Non-pigmented ciliary epithelial cell (primary cell): ENCODE results near the gene NPAS3.
A peak's percentile ranks its signal among the peaks of the same experiment; 100 is the strongest.

ENCODE experiments used
- DNase-seq: peaks from one replicate; pipeline ENCODE4 v3.0.0-alpha.2; 2010; ENCODE audit warnings: low read depth

Gene NPAS3

GRCh38 chr14:33716921-33717320, 778.2 kb downstream of the NPAS3 start:
- no peak for DNase-seq

DNA sequence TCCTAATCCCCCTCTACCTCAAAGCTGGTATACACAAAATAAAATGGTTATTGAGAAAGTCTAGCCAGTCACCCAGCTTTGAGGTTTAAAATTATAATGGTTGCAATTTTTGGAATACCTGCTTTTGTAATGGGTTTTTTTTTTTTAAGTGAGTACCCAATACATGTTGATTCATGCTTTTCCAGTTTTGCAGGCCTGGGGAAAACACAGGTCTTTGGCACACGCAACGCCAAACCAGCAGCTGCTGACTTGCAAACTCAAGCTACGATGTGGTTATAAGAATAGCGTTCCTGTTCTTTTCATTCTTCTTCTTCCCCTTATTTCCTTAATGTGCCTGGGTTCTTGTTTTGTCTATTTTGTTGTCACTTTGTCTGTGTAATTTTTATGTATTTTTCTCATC, 779.2 kb downstream of the NPAS3 start:
- no peak for DNase-seq

GRCh38 chr14:33720284-33720787, 781.7 kb downstream of the NPAS3 start:
- no peak for DNase-seq

DNA sequence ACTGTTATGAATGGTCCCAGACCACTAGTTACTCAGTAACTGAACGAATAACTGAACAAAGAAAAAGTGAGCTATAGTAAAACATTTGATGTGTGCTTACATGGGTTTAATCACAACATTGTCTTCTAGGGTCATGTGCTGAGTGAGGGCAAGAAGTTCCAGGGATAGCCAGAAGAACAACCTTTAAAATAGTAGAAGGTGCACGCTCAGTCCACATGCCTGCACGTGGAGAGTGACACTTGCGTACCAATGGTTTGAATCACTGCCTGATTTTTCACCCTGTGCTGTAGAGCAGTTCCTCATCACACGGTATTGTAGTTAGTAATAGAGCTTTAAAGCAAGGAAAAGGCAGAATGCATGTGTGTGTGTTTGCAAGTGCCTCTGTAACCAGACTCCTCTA, 788.0 kb downstream of the NPAS3 start:
- no peak for DNase-seq

DNA sequence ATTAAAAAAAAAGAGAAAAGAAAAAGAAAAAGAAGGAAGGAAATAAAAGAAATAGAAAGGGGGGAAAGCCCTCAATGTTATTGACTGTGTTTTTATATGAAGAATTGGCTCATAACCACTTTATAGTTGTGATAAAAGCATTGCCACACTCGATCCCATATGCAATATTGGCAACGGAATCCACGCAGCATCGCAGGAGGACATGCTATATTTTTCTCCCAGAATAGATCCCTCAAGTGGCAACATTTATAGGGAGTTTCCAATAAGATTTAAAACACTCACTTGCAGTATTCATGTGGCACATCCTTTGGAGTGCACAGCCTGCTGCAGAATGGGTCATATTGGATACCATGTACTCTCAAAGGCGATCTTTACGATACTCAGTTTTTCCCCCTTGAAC, 788.9 kb downstream of the NPAS3 start:
- no peak for DNase-seq

- DNase-seq, result no peak
Measured at GRCh38 chr14:33728010-33728498, 789.4 kb downstream of the NPAS3 start.

DNA sequence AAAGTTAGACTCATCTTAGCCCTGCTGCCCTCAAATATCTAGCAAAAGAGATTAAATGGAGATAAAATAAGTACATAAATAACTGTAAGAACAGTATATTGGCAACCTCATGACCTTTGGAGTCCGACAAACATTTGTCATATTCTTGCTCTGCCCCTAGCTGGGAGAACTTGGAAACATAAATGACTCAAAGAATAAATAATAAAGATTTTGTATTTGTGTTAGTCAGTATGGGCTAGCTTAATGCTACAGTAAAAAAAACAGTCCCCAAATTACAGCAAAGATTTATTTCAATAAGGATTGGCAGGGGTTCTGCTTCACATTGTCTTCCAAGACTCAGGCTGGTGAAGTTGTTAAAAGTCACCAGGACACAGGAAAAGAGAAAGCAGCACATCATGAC, 791.5 kb downstream of the NPAS3 start:
- DNase-seq, result no peak

DNA sequence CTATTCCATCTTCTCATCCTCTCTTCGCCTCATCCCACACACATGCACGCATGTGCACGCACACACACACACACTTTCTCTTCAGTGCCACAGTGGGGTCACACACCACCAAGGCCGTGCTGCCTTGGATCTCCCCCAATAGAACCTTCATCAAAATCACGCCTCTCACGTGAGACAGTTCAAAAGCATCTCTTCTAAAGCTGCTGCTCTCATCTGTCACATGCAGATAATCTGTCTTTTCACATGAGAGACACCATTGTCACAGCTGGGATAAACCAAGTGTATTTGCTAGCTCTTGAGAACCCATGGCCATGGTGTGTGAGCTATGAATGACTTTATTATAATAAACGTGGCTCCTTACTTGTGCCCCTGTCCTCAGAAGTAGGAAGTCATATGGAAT, 793.5 kb downstream of the NPAS3 start:
- DNase-seq, result no peak

- no peak for DNase-seq
Measured at GRCh38 chr14:33733310-33733709, 794.6 kb downstream of the NPAS3 start.

GRCh38 chr14:33733721-33734120, 795.0 kb downstream of the NPAS3 start:
- DNase-seq, result no peak

DNA sequence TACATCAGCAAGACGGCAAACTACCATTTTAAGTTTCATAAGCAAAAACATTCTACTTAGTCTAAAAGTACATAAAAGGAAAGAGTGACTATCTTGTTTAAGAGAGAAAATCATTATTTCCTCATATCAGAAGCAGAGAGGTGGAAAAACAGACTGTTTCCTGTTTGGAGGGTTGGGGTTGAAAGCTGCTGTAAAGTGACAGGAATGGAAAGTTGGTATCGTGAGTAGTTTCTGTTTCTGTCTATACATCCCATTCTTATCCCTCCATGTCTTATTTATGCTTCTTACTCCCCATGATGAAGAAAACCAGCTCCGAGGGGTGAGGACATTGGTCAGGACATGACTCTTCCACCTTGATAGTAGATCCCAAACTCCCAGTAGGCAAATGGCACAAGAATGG, 795.7 kb downstream of the NPAS3 start:
- no peak for DNase-seq

DNA sequence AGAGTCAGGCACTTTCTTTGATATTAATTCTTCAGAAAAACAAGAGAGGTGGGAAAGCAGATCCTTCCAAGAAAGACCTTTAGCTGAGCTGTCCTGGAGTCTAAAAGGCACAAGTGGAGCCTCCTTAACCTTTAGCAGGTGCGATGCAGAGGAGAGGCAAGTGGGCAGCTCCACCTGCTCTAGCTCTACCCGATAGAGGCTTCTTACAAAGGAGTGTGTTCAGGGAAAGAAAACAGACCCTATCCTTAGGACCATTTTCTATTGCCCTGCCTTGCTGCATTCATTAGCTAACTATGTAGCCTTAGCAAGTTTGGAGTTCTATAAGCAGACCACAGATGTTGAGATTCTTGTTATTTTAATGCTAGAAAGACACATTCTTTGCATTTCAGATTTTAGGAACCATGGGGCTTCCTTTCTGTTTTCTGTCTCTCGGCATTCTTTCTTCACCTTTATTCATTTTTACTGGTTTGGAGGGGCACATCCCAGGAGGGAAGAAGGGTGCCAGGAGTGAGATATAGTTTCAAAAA, 797.7 kb downstream of the NPAS3 start:
- DNase-seq, result no peak

- no peak for DNase-seq
Measured at GRCh38 chr14:33736979-33737378, 798.3 kb downstream of the NPAS3 start.

- DNase-seq, result peak; percentile 36
Measured at GRCh38 chr14:33737446-33737845, 798.8 kb downstream of the NPAS3 start.

DNA sequence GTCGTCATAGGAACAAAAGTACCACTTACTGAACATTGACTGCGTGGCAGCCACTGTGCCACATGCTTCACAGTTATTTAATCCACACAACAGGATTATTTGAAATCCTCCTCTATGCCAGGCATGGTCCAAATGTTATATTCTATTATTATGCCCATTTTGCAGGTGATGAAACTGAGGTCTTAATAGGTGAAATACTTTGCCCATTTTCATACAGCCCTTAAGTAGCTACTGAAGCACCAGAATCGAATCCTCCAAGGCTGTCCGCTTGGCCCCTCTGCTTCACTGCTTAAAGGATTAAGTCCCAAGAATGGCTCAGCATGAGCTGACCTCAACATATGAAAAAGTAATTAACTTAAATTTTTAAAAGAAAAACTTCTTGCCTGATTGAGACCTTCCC, 799.4 kb downstream of the NPAS3 start:
- no peak for DNase-seq

- DNase-seq, result no peak
Measured at GRCh38 chr14:33738491-33738890, 799.8 kb downstream of the NPAS3 start.

DNA sequence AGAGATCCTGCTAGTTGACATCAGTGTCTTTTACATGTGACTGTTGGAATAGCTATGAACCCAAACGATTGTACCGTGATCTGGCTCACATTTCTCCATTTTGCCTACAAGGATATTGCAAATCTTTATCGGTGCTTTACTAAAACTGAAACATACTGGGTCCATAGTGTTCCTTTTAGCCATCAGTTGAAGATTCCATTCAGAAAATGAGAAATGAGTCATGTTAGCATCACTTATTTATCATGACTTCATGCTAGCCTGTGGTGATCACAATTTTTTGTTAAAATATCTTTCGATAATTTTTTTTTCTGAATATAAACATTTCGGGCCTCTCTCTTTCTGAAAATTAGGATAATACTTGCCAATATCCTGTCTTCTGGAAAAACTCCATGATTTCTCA, 801.9 kb downstream of the NPAS3 start:
- no peak for DNase-seq

DNA sequence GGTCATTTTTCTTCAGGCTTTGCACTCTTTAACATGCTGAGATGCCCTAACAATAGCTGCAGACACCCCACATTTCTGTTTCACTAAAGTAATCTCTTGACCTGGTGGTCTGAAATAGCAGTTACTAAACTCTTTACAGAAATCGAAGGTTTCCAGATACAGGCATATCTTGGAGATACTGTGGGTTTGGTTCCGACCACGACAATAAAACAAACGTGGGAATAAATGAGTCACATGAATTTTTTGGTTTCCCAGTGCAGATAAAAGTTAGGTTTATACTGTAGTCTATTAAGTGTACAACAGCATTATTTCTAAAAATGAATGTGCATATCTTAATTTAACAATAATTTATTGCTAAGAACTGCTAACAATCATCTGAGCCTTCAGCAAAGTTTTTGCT, 803.5 kb downstream of the NPAS3 start:
- DNase-seq, result no peak

GRCh38 chr14:33745163-33745562, 806.5 kb downstream of the NPAS3 start:
- no peak for DNase-seq

GRCh38 chr14:33747749-33748148, 809.1 kb downstream of the NPAS3 start:
- no peak for DNase-seq

DNA sequence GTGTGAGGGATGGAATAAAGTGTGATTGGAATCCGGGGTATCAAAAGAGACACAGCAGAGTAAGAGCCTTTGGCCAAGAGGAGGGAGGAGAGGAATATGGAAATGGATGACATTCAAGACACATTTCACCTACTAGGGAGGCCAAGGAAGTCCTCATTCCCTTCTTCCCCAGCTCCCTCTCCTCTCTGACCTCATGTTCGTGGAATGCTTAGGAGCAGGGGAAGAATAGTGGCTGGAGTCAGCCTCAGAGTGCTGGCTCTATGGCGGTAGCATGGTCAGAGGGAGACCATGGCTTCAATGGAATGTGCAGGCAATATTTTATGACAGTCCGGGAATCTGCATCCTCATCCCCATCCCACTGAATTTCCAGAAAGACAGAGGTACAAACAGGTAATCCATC, 815.6 kb downstream of the NPAS3 start:
- DNase-seq, result no peak

DNA sequence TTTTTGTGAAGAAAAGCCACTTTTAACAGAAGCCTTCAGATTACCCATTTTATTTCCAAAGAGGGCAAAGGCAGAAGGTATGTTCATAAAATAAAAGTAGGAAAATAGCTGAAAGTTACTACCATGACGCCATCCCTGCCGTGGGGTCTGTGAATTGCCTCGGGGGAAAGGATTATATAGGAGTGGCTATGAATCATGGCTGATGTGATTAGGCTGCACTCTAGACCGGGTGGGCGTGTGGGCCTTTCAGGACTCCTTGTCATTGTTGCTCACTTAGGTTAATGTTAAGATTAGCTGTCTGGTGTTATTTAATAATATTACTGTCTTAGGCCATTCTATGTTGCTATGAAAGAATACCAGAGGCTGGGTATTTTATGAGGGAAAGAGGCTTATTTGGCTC, 816.7 kb downstream of the NPAS3 start:
- no peak for DNase-seq

GRCh38 chr14:33756833-33757232, 818.2 kb downstream of the NPAS3 start:
- DNase-seq, result no peak

DNA sequence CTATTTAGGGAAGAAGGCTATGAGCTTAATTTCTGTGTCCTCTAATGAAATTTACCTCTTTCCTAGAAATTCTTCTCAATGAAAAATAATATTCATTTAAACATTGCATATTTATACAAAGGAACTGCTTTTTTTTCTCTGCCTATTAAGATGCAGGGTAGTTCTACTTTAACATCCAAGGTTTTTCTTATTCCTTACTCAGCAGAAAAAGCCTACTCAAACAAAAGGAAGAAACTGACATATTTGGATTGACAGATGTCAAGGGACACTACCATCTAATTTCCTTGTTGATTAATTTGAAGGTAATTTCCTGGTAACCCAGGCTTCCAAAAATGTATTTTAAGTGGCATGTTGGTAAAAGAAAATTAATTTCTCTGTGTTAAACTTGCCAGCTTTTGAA, 819.9 kb downstream of the NPAS3 start:
- no peak for DNase-seq
